ENCODE results near the gene TBC1D24. TPM values are rescaled to one million over a fixed set of nuclear protein-coding genes. Genes with fewer than 3 reads are reported as not detected.

TBC1D24 gene
- total and polyA plus RNA-seq, 2 experiments from 2014 or later = 5.4 to 21.0 TPM

GRCh38 chr16:2516391-2517240 lies 41.7 kb downstream of the TBC1D24 start:
- H3K9me3 Mint-ChIP-seq = no peaks in the 10 kb centered on the region; the same call in 2 of the 3 replicates
- H3K27ac ChIP-seq (ENCODE audit: low read depth) = peak overlapping the region; percentile 55; the same call in 1 of the 2 replicates
- H3K4me3 ChIP-seq = no peak overlapping the region
- H3K27me3 ChIP-seq (ENCODE audit: insufficient read depth) = no peaks in the 10 kb centered on the region
- H3K4me3 Mint-ChIP-seq = peak overlapping the region; percentile 89
- H3F3A ChIP-seq (replicated peaks; ENCODE audit: low read depth) = 0 out of 2 replicates have a peak, but pooled peaks cover 30% of the 10 kb centered on the region
- peaks cover 52% of the 10 kb centered on the region for H3K4me1 Mint-ChIP-seq
- H3K4me2 ChIP-seq = no peak overlapping the region
- ATAC-seq (no peak), DNase-seq (ENCODE audit: low spot score) (no peak)
- no peaks in the 10 kb centered on the region for H3K9me2 ChIP-seq (ENCODE audit: insufficient read depth)
- H3K4me1 ChIP-seq (ENCODE audit: insufficient read depth) = peaks cover 17% of the 10 kb centered on the region; the same call in 1 of the 2 replicates
- H4K20me1 ChIP-seq (replicated peaks; ENCODE audit: insufficient read depth) = peaks cover 29% of the 10 kb centered on the region
- TF ChIP-seq REST (IDR thresholded peaks at IDR 0.05; ENCODE audit: unreplicated experiment) = no peak
- TF ChIP-seq CTCF (conservative IDR thresholded peaks at IDR 0.05; ENCODE audit: low read depth in 2 of 2) = no peak
- no peak for TF ChIP-seq ZNF114 (CRISPR knock-in tag; IDR thresholded peaks at IDR 0.05)
- no peak for TF ChIP-seq JUNB (IDR thresholded peaks at IDR 0.05; ENCODE audit: unreplicated experiment)
- H2AFZ ChIP-seq = no peak overlapping the region
- no peak overlapping the region; the same call in 1 of the 2 replicates for H3K27ac Mint-ChIP-seq
- no peaks in the 10 kb centered on the region for H3K36me3 ChIP-seq (ENCODE audit: insufficient read depth)
- peaks cover 55% of the 10 kb centered on the region for H3K79me2 ChIP-seq (replicated peaks; ENCODE audit: insufficient read depth)
- H3K27me3 Mint-ChIP-seq (ENCODE audit: insufficient read depth, low read depth, poor library complexity) = peaks cover 42% of the 10 kb centered on the region
- H3K36me3 Mint-ChIP-seq (ENCODE audit: low read depth) = peaks cover 18% of the 10 kb centered on the region

GRCh38 chr16:2517954-2518605 lies 43.2 kb downstream of the TBC1D24 start:
- peaks cover 28% of the 10 kb centered on the region for H3K27me3 Mint-ChIP-seq (ENCODE audit: insufficient read depth, low read depth, poor library complexity)
- no peak overlapping the region for H3K27ac Mint-ChIP-seq
- Histone ChIP-seq H3K27me3 (ENCODE audit: insufficient read depth) (no peaks in the 10 kb centered on the region), H3K36me3 (ENCODE audit: insufficient read depth) (no peaks in the 10 kb centered on the region), H3K4me1 (ENCODE audit: insufficient read depth) (peaks cover 10% of the 10 kb centered on the region; the same call in 1 of the 2 replicates), H3K79me2 (replicated peaks; ENCODE audit: insufficient read depth) (peaks cover 61% of the 10 kb centered on the region), H3K4me3 (no peak overlapping the region), H3K4me2 (no peak overlapping the region), H4K20me1 (replicated peaks; ENCODE audit: insufficient read depth) (peaks cover 29% of the 10 kb centered on the region), H3K9me2 (ENCODE audit: insufficient read depth) (no peaks in the 10 kb centered on the region), H3K27ac (ENCODE audit: low read depth) (no peak overlapping the region), H2AFZ (no peak overlapping the region), H3F3A (replicated peaks; ENCODE audit: low read depth) (peaks cover 24% of the 10 kb centered on the region; the same call in 1 of the 2 replicates)
- H3K9me3 Mint-ChIP-seq = no peaks in the 10 kb centered on the region; the same call in 2 of the 3 replicates
- H3K4me1 Mint-ChIP-seq = peaks cover 37% of the 10 kb centered on the region
- H3K4me3 Mint-ChIP-seq = no peak overlapping the region
- peaks cover 18% of the 10 kb centered on the region for H3K36me3 Mint-ChIP-seq (ENCODE audit: low read depth)
- no peak for ATAC-seq
- no peak for DNase-seq (ENCODE audit: low spot score)
- no peak for TF ChIP-seq NANOG (IDR thresholded peaks at IDR 0.05; ENCODE audit: borderline replicate concordance)
- no peak for TF ChIP-seq JUNB (IDR thresholded peaks at IDR 0.05; ENCODE audit: unreplicated experiment)
- TF ChIP-seq CREB1 (CRISPR knock-in tag; IDR thresholded peaks at IDR 0.05; ENCODE audit: low read depth) = no peak
- TF ChIP-seq ZNF114 (CRISPR knock-in tag; IDR thresholded peaks at IDR 0.05) = no peak
- TF ChIP-seq EZH2 (IDR thresholded peaks at IDR 0.05; ENCODE audit: low read depth, unreplicated experiment) = no peak
- no peak for TF ChIP-seq ETS1 (IDR thresholded peaks at IDR 0.05)
- no peak for TF ChIP-seq CTCF (conservative IDR thresholded peaks at IDR 0.05; ENCODE audit: low read depth in 2 of 2)
